DMS114 treated with DMSO at 0.1 percent for 48 hours (cell line): ENCODE results near the gene NAV1.
A peak's percentile ranks its signal among the peaks of the same experiment; 100 is the strongest.
"Not testable (repeated sequence)": the region's sequence is repeated elsewhere in the genome, so short reads cannot be mapped to it uniquely, and the experiment has no call there.

ENCODE experiments used
- DNase-seq: peaks from one replicate; lab custom pipeline; 2025; ENCODE audit not compliant: unreplicated experiment; lab: John Stamatoyannopoulos, UW

Gene NAV1

GRCh38 chr1:201543871-201544642 is 5.1 kb downstream of the NAV1 start:
- DNase-seq = no peak

GRCh38 chr1:201544710-201545109 is 5.8 kb downstream of the NAV1 start:
- DNase-seq = no peak

DNA sequence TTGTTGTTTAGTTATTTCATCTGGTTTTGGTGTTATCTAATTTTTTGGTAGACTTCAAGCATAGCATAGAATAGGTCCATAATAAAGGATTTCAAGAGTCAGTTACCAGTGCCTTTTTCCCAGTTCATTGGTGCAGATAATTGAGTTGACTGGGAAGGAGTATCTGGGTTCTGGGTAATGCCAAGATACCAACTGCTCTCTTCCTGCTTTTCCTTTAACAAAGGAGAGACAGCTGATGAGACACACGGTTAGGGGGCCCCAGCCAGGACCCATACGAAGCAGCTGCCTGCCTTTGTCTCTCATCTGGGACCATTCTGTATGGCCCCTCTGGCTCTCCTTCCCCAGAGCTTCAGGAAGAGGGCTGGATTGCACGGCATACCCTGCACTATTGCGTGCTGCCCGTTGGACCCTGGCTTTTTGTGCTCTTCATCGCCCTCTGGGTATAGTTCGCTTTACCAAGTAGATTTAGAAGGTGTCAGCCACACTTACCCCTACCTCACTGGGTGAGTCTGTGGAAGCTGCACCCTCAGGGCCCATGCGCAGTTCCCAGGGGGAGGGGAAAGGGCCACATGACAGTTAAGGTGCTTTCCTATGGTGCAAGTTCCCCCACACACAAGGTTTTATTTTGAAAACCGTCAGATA is 7.0 kb downstream of the NAV1 start:
- no peak for DNase-seq

DNA sequence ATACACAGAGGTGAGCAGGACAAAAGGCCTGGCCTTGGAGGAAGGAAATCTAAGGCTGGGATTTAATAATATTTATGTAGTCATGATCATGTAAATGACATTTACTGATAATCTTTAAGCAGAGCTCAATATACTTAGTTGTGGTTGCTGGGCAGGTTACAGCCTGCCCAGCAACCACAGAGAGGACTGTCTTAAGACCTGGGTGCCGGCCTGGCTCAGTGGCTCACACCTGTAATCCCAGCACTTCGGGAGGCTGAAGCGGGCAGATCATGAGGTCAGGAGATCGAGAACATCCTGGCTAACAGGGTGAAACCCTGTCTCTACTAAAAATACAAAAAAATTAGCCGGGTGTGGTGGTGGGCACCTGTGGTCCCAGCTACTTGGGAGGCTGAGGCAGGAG is 10.6 kb downstream of the NAV1 start:
- not testable (repeated sequence) for DNase-seq

DNA sequence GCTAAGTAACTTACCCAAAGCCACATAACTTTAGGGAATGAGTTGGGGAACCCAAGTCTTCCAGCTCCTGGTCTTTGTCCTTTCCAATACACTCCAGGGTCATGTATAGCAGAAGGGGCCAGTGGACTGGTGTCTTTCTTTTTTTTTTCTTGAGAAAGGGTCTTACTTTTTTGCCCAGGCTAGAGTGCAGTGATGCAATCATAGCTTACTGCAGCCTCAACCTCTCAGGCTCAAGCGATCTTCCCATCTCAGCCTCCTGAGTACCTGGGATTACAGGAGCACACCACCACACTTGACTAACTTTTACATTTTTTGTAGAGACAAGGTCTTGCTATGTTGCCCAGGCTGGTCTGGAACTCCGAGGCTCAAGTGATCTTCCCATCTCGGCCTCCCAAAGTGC is 12.2 kb downstream of the NAV1 start:
- no peak for DNase-seq

DNA sequence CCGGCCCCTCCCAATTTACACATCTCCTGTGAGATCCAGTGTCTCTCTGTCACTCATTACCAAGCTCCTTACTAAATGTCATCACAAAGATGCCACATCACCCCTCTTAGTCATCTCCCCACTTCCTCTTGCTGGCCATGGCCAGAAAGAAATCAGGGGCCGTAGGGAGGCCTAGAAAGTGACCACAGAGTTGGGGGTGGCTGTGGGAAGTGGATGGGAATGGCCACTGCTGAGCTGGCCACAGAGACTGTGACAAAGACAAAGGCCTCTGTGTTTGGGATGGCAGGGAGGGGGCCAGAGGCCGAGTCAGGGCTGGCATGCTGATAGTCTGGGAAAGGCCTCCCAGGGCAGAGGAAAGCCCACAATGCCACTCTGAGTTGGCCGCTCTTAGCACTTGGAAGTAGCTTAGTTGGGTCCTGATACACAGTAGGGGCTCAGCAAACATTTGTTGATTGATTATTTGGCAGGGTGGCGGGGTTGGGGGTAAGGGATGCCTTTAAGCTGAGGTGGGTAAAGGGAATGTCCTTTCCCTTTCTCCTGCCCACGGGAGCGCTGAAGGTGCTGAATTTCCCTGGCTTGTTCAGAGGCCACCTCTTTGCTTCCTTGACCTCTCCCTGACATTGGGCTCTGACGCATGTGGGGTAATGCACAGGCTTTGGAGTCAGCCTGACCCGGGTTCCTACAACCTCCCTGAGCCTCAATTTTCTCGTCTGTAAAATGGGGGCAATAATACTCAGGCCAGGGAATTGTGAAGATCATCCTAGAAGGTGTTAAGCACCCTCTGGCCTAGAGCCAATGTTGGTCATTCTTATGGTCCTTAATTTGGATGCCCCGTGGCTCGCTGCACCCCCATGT is 13.2 kb downstream of the NAV1 start:
- no peak for DNase-seq

DNA sequence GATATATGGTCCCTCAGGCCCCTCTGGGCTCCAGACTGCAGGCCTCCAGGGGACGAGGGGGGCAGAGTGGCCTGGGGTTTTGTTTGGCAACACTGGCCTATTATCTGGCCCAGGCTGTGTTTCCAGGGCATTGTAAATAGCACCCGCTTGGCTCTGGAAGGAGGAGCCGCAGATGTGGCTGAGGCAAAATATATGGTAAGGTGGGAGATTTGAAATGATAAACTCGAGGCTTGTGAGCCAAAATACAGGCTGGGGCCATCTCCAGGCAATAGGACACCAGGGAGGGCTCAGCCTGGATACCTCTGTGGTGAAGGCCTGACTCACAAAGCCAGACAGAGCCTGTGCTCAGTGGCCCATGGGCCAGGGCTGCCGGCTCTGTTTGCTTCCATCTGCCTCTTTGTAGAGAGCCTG is 14.0 kb downstream of the NAV1 start:
- no peak for DNase-seq

GRCh38 chr1:201553496-201554189 is 14.7 kb downstream of the NAV1 start:
- DNase-seq = no peak

- no peak for DNase-seq
These were observed 15.3 kb downstream of the NAV1 start for GRCh38 chr1:201554190-201554600.

- DNase-seq = no peak
These were observed 16.1 kb downstream of the NAV1 start for GRCh38 chr1:201554789-201555592.

DNA sequence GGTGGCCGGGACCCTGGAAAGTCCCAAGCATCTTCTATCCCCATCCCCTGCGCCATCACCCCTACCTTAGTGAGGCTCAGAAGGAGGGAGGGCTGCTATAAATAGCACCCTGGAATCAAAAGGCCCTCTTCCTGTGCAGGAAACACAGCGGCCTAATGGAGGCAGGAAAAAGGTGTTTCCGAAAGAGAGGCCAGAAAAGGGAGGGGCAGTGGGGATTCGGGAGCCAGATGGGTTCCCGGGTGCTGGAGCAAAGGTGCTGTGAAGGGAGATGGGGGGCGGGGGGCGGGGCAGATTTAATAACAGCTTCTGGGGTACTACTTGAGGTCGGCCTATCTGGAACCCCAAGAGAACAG is 16.6 kb downstream of the NAV1 start:
- DNase-seq = no peak

DNA sequence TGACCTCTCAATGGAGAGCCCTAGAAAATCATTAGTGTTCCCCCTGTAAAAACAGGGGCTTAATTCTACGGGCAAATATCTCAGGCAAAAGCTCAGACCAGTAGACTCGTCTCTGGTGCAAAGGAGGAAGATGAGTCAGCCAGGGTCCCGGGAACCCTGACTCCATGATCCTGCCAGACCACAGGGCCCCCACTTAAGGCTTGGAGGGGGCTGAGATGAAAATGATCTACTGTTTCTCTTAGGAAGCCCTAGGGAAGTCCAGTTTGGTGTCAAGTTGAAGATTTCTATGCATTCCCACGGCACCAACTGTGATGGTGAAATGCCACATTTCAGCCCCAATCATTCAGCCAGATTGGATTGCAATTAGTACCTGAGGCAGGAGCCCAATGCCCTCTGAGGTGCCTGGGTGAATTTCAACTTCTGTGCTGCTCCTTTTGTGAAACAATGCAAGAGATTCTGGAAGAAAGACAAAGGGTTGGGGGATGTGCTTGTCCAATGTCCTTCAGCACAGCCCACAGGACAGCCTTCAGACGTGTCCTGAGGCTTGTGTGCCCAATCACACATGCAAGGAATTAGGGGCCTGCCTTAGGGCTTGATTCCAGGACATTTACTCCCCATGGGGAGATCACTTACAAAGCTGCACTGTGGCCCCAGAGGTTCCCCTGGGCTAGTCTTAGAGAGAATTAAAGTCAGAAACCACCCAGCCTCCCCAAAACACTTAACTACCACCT is 18.1 kb downstream of the NAV1 start:
- no peak for DNase-seq

GRCh38 chr1:201557572-201557958 is 18.6 kb downstream of the NAV1 start:
- no peak for DNase-seq

- peak; percentile 83 for DNase-seq
These were observed 20.8 kb downstream of the NAV1 start for GRCh38 chr1:201559679-201560162.

DNA sequence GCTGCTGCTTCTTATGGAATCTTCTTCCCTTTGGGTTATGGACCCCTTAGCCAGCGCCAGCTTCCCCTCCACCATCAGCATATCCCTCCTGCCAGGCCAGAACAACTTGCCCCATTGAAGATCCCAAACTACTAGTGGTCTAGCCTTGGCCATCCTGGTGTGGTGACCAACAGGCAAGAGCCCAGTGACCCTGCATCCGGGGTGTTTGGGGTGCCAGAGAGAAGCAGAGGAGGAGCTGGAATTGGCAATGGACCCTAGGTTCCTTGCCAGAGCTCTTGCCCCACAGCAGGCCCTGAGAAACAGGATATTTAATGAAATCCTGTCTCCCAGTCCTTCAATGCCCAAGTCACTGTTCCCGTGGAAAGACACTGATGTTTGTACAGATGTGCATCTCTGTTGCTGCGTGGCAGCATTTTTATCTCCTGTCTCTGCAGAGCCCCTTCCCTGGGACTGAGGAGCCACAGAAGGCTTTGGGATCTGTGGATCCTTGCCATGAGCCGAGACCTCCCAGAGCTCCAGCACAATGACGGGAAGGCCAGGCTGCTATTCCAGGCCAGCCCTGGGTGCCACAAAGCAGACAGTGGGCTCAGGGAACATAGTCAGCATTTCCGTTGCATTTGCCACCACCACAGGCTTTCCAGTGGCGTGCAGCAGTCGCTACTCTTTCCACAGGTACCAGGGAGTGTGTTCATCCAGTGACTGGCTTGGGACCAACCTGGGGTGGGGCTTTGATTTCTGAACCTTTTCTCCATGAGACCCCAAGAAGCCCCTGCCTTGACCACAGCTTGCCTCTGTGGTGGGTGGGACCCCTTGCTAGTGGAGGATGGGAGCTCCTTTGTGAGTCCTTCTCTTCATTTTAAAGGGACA is 21.6 kb downstream of the NAV1 start:
- no peak for DNase-seq

DNA sequence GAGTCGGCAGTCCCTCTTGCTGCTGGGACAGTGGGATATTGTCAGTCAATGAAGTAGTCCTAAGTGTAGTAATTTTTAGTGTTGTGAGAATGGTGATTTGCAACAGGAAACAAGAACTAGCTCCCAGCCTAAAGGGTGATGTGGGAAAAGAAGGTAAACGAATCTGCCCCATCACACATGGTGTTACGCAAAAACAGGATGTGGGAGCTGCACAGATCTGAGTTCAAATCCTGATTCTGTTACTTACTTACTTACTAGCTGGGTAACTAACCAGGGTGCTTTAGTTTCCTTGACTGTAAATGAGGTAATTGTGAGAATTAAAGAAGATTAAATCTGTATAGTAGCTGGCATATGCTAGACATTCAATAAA is 22.3 kb downstream of the NAV1 start:
- no peak for DNase-seq

- DNase-seq = no peak
These were observed 22.7 kb downstream of the NAV1 start for GRCh38 chr1:201561601-201562000.

GRCh38 chr1:201562257-201562656 is 23.3 kb downstream of the NAV1 start:
- no peak for DNase-seq
